22Rv1 (cell line): ENCODE measurements around the gene GAREM1.

Experiments used
- ZFX ChIP-seq: fragments of 450-650 bp; IDR thresholded peaks from 2 replicates; pipeline ENCODE4 v1.6.1; 2017; ENCODE audit warnings: antibody characterized with exemption, borderline replicate concordance
- TF ChIP-seq, protein P1 (sequence below): fragments of 450-650 bp; IDR thresholded peaks from 2 replicates; pipeline ENCODE4 v1.5.1; 2017; ENCODE audit warnings: mild to moderate bottlenecking

DNA sequence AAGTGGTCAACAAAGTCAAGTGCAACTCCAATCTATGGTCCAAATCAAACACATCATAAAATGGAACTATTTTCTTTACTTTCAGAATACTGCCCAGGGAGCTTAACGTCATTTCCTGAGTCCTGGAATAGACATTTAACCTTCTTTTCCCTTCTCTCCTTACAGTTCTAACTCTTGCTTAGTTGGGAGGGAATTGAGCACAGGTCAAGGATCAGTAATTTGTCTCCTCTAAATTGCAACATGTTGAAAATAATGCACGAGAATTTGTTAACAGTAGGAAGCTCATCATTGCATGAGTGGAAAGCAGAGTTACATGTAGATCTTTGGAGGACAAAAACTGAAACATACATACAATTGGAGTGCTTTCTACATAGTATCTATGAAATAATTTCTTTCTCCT lies 193.1 kb downstream of the GAREM1 start:
- TF ChIP-seq, protein P1, sequence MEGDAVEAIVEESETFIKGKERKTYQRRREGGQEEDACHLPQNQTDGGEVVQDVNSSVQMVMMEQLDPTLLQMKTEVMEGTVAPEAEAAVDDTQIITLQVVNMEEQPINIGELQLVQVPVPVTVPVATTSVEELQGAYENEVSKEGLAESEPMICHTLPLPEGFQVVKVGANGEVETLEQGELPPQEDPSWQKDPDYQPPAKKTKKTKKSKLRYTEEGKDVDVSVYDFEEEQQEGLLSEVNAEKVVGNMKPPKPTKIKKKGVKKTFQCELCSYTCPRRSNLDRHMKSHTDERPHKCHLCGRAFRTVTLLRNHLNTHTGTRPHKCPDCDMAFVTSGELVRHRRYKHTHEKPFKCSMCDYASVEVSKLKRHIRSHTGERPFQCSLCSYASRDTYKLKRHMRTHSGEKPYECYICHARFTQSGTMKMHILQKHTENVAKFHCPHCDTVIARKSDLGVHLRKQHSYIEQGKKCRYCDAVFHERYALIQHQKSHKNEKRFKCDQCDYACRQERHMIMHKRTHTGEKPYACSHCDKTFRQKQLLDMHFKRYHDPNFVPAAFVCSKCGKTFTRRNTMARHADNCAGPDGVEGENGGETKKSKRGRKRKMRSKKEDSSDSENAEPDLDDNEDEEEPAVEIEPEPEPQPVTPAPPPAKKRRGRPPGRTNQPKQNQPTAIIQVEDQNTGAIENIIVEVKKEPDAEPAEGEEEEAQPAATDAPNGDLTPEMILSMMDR: no peak
- no peak for TF ChIP-seq ZFX
